ENCODE measurements around the gene TAB2.

Gene TAB2

DNA sequence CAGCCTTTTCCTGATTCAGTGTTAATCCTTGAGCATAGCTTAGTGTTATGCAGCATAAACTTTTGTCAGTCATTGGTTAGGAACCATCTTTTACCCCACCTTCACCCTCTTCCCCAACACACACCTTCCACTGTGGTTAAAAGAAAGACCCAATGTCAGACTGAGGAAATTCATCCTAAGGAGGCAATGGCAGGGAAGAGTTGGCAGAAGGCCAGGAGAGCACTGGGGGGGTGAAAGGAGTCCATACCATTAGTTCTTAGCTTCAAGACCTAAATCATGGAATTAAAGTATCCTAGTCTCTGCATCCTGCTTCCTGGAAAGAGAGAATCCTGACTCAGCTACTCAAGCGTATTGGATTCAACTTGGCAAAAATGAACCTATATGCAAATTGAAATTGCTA, 16.9 kb upstream of the TAB2 start:
- Histone ChIP-seq H3K4me3 (ENCODE audit: low read depth, low read length) (no peak overlapping the region), H3K27me3 (replicated peaks) (no peaks in the 10 kb centered on the region), H3K27ac (no peak overlapping the region), H3K36me3 (replicated peaks) (no peaks in the 10 kb centered on the region)
- TF ChIP-seq, protein P1, sequence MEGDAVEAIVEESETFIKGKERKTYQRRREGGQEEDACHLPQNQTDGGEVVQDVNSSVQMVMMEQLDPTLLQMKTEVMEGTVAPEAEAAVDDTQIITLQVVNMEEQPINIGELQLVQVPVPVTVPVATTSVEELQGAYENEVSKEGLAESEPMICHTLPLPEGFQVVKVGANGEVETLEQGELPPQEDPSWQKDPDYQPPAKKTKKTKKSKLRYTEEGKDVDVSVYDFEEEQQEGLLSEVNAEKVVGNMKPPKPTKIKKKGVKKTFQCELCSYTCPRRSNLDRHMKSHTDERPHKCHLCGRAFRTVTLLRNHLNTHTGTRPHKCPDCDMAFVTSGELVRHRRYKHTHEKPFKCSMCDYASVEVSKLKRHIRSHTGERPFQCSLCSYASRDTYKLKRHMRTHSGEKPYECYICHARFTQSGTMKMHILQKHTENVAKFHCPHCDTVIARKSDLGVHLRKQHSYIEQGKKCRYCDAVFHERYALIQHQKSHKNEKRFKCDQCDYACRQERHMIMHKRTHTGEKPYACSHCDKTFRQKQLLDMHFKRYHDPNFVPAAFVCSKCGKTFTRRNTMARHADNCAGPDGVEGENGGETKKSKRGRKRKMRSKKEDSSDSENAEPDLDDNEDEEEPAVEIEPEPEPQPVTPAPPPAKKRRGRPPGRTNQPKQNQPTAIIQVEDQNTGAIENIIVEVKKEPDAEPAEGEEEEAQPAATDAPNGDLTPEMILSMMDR (IDR thresholded peaks at IDR 0.05; ENCODE audit: low read depth, low read length, missing control alignments), result no peak
- in situ Hi-C loops (cut with HindIII; ENCODE audit: low pct_ligation_motif_present, low sequenced_read_pairs), result no loop called here
- DNase-seq, result no peak

- no peaks in the 10 kb centered on the region for H3K36me3 ChIP-seq (replicated peaks)
- TF ChIP-seq, protein P1 (IDR thresholded peaks at IDR 0.05; ENCODE audit: low read depth, low read length, missing control alignments), result no peak
- no peaks in the 10 kb centered on the region for H3K27me3 ChIP-seq (replicated peaks)
- in situ Hi-C loops (cut with HindIII; ENCODE audit: low pct_ligation_motif_present, low sequenced_read_pairs), result no loop called here
- H3K27ac ChIP-seq, result no peak overlapping the region
- no peak overlapping the region for H3K4me3 ChIP-seq (ENCODE audit: low read depth, low read length)
- DNase-seq, result no peak
Observed at GRCh38 chr6:149302723-149303122, 14.8 kb upstream of the TAB2 start.

GRCh38 chr6:149303468-149303867, 14.0 kb upstream of the TAB2 start:
- Histone ChIP-seq H3K27me3 (replicated peaks) (no peaks in the 10 kb centered on the region), H3K4me3 (ENCODE audit: low read depth, low read length) (no peak overlapping the region), H3K36me3 (replicated peaks) (no peaks in the 10 kb centered on the region), H3K27ac (no peak overlapping the region)
- no peak for DNase-seq
- in situ Hi-C loops (cut with HindIII; ENCODE audit: low pct_ligation_motif_present, low sequenced_read_pairs), result no loop called here
- TF ChIP-seq, protein P1 (IDR thresholded peaks at IDR 0.05; ENCODE audit: low read depth, low read length, missing control alignments), result no peak

DNA sequence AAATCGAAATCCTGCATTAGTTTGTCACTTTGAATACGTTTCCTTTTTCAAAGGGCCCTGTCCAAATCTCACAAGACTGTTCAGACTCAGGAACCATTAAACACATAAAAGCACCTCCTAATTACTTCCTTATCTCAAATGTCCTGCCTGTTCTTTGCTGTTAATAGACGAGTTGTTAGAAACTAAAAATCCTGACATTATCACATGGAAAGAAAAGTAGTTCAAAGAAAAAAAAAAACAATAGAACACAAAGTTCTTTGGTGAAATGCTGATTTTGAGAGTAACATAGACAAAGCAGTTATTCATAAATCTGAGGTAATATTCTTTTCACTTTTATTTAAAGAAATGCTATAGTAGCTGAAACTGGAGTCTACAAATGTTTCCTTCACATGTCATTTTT, 12.1 kb upstream of the TAB2 start:
- Histone ChIP-seq H3K27ac (no peak overlapping the region), H3K36me3 (replicated peaks) (no peaks in the 10 kb centered on the region), H3K27me3 (replicated peaks) (no peaks in the 10 kb centered on the region), H3K4me3 (ENCODE audit: low read depth, low read length) (no peak overlapping the region)
- in situ Hi-C loops (cut with HindIII; ENCODE audit: low pct_ligation_motif_present, low sequenced_read_pairs), result no loop called here
- DNase-seq, result no peak
- TF ChIP-seq, protein P1 (IDR thresholded peaks at IDR 0.05; ENCODE audit: low read depth, low read length, missing control alignments), result no peak

DNA sequence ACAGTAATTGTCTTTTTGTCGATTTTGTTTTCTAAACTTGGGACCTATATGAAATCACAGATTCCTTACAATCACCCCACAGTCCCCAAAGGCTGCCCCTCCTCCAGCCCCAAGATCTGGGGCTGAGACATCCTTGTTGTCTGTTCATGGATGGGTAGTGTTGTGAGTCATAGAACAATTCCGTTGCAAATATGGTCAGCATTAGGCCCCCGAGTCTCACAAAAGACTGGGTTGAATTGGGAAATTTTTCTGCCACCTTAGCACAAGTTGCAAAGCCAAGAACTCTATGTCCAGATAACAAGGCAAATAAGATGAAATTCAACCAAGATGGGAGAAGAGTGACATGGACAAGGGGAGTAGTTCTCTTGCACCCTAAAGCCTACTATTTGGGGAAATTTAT, 10.5 kb upstream of the TAB2 start:
- no peaks in the 10 kb centered on the region for H3K27me3 ChIP-seq (replicated peaks)
- TF ChIP-seq, protein P1 (IDR thresholded peaks at IDR 0.05; ENCODE audit: low read depth, low read length, missing control alignments), result no peak
- peak overlapping the region; percentile 86 for H3K27ac ChIP-seq
- in situ Hi-C loops (cut with HindIII; ENCODE audit: low pct_ligation_motif_present, low sequenced_read_pairs), result no loop called here
- no peaks in the 10 kb centered on the region for H3K36me3 ChIP-seq (replicated peaks)
- no peak overlapping the region for H3K4me3 ChIP-seq (ENCODE audit: low read depth, low read length)
- peak; percentile 56 for DNase-seq

DNA sequence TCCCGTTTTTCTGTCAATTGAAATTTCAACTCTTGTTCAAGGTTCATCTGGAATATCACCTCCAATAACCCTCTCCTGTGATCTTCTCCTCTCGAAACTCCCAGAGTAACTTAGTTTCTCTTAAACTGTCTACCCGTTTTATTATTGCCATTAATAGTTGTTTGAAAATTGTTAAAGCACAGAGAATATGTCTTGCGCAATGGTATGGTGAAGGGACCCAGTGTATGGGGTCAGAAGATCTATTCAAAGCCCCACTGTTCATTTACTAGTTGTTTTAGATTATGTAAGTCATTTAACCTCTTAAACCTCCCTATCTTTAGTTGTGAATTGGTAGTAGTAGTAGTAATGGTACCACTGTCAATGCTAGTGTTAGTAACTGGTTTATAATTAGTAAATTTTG, 6.2 kb upstream of the TAB2 start:
- TF ChIP-seq, protein P1 (IDR thresholded peaks at IDR 0.05; ENCODE audit: low read depth, low read length, missing control alignments), result no peak
- Histone ChIP-seq H3K36me3 (replicated peaks) (no peaks in the 10 kb centered on the region), H3K4me3 (ENCODE audit: low read depth, low read length) (no peak overlapping the region), H3K27me3 (replicated peaks) (no peaks in the 10 kb centered on the region), H3K27ac (no peak overlapping the region)
- in situ Hi-C loops (cut with HindIII; ENCODE audit: low pct_ligation_motif_present, low sequenced_read_pairs), result no loop called here
- no peak for DNase-seq
